Prostate gland (tissue), 2 donors: ENCODE measurements around the gene LRP4.

Experiments
- POLR2A ChIP-seq: fragments of 450-650 bp; IDR thresholded peaks from one replicate; pipeline ENCODE4 v1.6.1; 2016; ENCODE audit warnings: antibody characterized with exemption, mild to moderate bottlenecking
- TF ChIP-seq, protein P1 (sequence below), 4 experiments: fragments of 200-600 bp in 2 of 4; fragments of 450-650 bp in 2 of 4; sonication (generic) in 2 of 4; IDR thresholded peaks; 1 replicate in 3 of 4; 2 replicates in 1 of 4; pipeline ENCODE4 v1.5.1; 2016 to 2019; ENCODE audit warnings: antibody characterized with exemption in 4 of 4, mild to moderate bottlenecking in 2 of 4, moderate library complexity in 2 of 4

DNA sequence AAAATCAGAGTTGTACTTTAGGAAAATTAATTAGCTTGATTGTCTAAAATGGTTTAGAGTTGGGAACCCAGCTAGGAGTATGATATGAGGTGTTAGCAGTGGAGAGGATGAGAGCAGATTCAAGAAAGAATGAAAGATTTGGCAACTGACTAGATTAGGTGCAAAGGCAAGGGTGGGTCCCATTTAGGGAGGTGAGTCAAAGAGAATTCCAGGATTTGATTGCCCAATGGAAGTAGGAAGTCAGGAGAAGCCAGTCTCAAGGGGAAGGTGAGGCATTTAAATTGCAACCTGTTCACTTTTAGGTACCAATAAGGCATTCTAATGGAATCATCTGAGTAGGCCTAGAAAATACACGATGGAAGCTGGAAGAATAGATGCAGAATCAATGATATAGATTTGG lies 68.7 kb downstream of the LRP4 start:
- TF ChIP-seq, protein P1, sequence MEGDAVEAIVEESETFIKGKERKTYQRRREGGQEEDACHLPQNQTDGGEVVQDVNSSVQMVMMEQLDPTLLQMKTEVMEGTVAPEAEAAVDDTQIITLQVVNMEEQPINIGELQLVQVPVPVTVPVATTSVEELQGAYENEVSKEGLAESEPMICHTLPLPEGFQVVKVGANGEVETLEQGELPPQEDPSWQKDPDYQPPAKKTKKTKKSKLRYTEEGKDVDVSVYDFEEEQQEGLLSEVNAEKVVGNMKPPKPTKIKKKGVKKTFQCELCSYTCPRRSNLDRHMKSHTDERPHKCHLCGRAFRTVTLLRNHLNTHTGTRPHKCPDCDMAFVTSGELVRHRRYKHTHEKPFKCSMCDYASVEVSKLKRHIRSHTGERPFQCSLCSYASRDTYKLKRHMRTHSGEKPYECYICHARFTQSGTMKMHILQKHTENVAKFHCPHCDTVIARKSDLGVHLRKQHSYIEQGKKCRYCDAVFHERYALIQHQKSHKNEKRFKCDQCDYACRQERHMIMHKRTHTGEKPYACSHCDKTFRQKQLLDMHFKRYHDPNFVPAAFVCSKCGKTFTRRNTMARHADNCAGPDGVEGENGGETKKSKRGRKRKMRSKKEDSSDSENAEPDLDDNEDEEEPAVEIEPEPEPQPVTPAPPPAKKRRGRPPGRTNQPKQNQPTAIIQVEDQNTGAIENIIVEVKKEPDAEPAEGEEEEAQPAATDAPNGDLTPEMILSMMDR (IDR thresholded peaks at IDR 0.05): no peak
- TF ChIP-seq POLR2A: no peak
